Lower leg skin (tissue), 4 donors: Measurements from ENCODE around the gene PPP4R3A. TPM values are rescaled to one million over a fixed set of nuclear protein-coding genes. Genes with fewer than 3 reads are reported as not detected.

Source experiments
- DNase-seq, 2 donors: peaks; one replicate each; pipeline ENCODE4 v3.0.0-alpha.2; 2019; ENCODE audit warnings: low spot score in 2 of 2
- H3K4me3 ChIP-seq: fragments of 200-600 bp; sonication (generic); 2 replicates; pipeline ENCODE4 v1.5.1; 2017; ENCODE audit warnings: mild to moderate bottlenecking, low read depth; ENCODE audit not compliant: poor library complexity, severe bottlenecking
- POLR2A ChIP-seq, 2 donors: fragments of 450-650 bp; IDR thresholded peaks; one replicate each; pipeline ENCODE4 v1.6.1; 2016 to 2017; ENCODE audit warnings: antibody characterized with exemption in 2 of 2, mild to moderate bottlenecking in 1 of 2, moderate library complexity in 1 of 2
- WGBS, 2 donors: methylation state at CpG; one replicate each; pipeline ENCODE4 v1.1.5; 2018; 5-methylcytosine and 5-hydroxymethylcytosine counted together
- intact Hi-C: fragments of 100-400 bp; cut with DNase I; formaldehyde crosslinking; loops from one replicate; pipeline ENCODE4 v1.15.0; 2023; ENCODE audit warnings: low total_unique reads
- total RNA-seq, 4 donors: library from RNA; depleted of rRNA; stranded (reverse); fragments of >200 nt; gene quantifications; one replicate each; pipeline ENCODE4 v1.1.0, GENCODE V29; 2016
- TF ChIP-seq, protein P1 (sequence below), 3 donors: fragments of 450-650 bp; IDR thresholded peaks; one replicate each; pipeline ENCODE4 v1.5.1; 2016; ENCODE audit warnings: antibody characterized with exemption in 3 of 3, mild to moderate bottlenecking in 3 of 3, moderate library complexity in 2 of 3

The PPP4R3A gene
- total RNA-seq, 4 donors from 2014 or later = 86.5 to 115 (median 88.9) TPM

DNA sequence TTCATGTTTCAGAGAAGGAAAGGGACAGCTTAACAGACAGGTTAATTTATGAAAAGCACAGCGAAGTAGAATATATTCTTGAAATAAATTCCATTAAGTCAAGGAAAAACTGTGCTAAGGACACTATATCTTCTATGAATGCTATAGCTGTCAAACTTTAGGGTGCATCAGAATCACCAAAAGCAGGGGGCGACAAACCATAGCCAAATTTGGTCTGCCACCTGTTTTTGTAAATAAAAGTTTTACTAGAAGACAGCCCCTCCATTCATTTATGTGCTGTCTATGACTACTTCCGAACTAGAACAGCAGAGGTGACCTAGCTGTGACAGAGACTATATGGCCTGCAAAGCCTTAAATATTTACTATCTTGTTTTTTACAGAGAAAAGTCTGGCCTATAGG is 25.9 kb downstream of the PPP4R3A start:
- DNase-seq = no peak
- no peak overlapping the region for H3K4me3 ChIP-seq
- no peak for TF ChIP-seq POLR2A (IDR thresholded peaks at IDR 0.05)
- TF ChIP-seq, protein P1, sequence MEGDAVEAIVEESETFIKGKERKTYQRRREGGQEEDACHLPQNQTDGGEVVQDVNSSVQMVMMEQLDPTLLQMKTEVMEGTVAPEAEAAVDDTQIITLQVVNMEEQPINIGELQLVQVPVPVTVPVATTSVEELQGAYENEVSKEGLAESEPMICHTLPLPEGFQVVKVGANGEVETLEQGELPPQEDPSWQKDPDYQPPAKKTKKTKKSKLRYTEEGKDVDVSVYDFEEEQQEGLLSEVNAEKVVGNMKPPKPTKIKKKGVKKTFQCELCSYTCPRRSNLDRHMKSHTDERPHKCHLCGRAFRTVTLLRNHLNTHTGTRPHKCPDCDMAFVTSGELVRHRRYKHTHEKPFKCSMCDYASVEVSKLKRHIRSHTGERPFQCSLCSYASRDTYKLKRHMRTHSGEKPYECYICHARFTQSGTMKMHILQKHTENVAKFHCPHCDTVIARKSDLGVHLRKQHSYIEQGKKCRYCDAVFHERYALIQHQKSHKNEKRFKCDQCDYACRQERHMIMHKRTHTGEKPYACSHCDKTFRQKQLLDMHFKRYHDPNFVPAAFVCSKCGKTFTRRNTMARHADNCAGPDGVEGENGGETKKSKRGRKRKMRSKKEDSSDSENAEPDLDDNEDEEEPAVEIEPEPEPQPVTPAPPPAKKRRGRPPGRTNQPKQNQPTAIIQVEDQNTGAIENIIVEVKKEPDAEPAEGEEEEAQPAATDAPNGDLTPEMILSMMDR (IDR thresholded peaks at IDR 0.05) = no peak
- intact Hi-C loops = no loop called here
- 87 to 92% methylated on average over 3 of the region's 3 CpGs for WGBS, 2 donors

GRCh38 chr14:91482263-91483013 is 27.7 kb downstream of the PPP4R3A start:
- TF ChIP-seq, protein P1 (IDR thresholded peaks at IDR 0.05) = no peak
- no peak for TF ChIP-seq POLR2A (IDR thresholded peaks at IDR 0.05)
- no peak overlapping the region for H3K4me3 ChIP-seq
- intact Hi-C loops = no loop called here
- DNase-seq = no peak
- WGBS, 2 donors = 79 to 86% methylated on average over 2 of the region's 2 CpGs

DNA sequence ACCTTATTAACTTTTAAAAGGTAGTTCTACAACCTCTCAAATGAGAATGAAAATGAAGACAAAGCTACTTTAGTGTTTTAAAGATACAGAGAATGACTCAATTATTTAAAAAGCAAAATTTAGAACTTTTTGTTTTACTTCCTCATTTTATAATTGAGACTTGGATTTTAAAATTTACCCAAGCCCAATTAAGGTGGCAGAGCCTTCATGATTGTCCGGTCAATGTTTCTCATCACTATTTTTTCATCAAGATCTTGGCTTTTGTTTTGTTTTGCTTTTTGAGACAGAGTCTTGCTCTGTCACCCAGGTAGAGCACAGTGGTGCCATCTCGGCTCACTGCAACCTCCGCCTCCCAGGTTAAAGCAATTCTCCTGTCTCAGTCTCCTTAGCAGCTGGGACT is 32.7 kb downstream of the PPP4R3A start:
- intact Hi-C loops = no loop called here

DNA sequence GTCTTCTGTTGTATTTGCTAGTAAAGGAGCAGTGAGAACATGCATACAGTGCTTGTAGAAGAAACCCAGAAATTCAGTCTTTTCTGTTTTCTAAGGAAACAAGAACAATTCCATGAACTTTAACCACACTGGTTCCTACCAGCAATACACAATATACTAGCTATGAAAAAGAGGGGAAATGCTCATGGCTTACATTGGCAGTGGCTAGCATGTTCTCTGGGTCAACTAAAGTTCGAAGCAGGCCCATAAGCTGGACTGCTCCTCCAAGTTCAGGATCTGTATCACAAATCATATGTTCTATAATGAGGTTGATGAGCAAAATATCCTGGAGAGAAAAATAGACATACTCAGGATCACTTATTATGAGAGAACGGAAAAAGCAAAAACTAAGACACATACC is 37.1 kb downstream of the PPP4R3A start:
- DNase-seq = no peak
- TF ChIP-seq, protein P1 (IDR thresholded peaks at IDR 0.05) = no peak
- TF ChIP-seq POLR2A (IDR thresholded peaks at IDR 0.05) = no peak
- WGBS, 2 donors = 99 to 100% methylated on average over 2 of the region's 2 CpGs
- H3K4me3 ChIP-seq = no peak overlapping the region
- intact Hi-C loops = no loop called here

More for the DNA sequence above, 32.7 kb downstream of the PPP4R3A start:
- DNase-seq = no peak
- TF ChIP-seq POLR2A (IDR thresholded peaks at IDR 0.05) = no peak
- TF ChIP-seq, protein P1 (IDR thresholded peaks at IDR 0.05) = no peak
- no peak overlapping the region for H3K4me3 ChIP-seq
- 94 to 95% methylated on average over 3 of the region's 3 CpGs for WGBS, 2 donors

GRCh38 chr14:91470216-91470615 is 39.9 kb downstream of the PPP4R3A start:
- TF ChIP-seq, protein P1 (IDR thresholded peaks at IDR 0.05) = no peak
- no peak for TF ChIP-seq POLR2A (IDR thresholded peaks at IDR 0.05)
- no peak overlapping the region for H3K4me3 ChIP-seq
- intact Hi-C loops = no loop called here
- DNase-seq = no peak
- WGBS, 2 donors = 84 to 87% methylated on average over 2 of the region's 2 CpGs

DNA sequence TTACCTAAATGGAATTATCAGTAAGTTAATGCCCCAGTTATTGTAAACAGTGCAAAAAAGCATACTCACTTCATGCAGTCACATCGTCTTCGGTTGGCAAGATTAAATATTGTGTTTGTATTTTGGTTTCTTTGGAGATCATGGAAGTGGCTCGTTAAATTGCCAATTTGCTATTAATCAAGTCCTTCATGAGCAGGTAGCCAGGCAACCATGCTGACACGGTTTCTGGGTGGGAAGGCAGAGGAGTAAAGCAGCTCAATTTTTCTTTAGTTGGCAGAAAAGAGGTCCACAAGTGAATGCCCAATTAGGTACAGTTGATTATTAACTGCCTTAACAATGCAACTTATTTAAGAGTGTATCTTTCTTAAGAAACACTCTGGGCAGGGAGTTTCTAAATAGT is 43.9 kb downstream of the PPP4R3A start:
- WGBS, 2 donors = 31 to 33% methylated on average over 4 of the region's 4 CpGs
- TF ChIP-seq, protein P1 (IDR thresholded peaks at IDR 0.05) = no peak
- H3K4me3 ChIP-seq = no peak overlapping the region
- intact Hi-C loops = no loop called here
- DNase-seq = no peak
